Measurements from ENCODE around the gene MAP3K2.
"Not testable (repeated sequence)": the region's sequence is repeated elsewhere in the genome, so short reads cannot be mapped to it uniquely, and the experiment has no call there.

MAP3K2 gene

DNA sequence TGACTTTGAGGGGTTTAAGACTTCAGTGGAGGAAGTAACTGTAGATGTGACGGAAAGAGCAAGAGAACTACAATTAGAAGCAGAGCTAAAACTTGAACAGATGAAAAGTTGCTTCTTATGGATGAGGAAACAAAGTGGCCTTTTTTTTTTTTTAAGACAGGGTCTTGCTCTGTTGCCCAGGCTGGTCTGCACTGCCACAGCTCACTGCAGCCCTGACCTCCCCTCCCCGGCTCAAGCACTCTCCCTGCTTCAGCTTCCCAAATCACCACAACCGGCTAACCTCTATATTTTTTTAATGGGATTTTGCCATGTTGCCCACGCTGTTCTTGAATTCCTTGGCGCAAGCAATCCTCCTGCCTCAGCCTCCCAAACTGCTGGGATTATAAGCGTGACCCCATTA lies 3.2 kb downstream of the MAP3K2 start:
- no peak for DNase-seq

DNA sequence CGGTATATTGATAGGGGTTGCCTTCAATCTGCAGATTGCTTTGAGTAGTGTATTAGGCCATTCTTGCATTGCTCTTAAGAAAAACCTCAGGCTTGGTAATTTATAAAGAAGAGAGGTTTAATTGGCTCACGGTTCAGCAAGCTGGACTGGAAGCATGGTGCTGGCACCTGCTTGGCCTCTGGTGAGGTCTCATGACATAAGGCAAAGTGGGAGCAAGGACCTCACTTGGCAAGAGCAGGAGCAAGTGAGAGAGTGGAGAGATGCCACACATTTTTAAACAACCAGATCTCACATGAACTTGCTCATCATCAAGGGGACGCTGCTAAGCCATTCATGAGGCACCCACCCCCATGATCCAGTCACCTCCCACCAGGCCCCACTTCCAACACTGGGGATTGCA lies 4.9 kb downstream of the MAP3K2 start:
- DNase-seq, result no peak

DNA sequence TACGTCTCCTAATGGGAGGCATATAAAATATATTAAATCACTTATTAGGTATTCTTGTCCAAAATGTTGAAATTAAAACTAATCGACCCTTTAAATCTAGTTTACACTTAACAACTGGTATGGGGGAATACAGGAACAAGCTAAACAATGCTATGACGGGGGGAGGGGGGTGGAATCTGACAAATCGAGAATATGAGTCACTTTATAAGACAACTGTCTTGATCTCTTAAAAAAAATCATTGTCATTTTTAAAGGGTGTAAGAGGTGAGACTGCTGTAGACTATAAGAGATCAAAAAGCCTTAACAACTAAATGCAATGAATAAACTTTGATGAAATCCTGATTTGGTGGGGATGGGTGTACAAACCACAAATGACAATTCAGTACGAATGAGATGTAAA lies 6.0 kb downstream of the MAP3K2 start:
- no peak for DNase-seq

DNA sequence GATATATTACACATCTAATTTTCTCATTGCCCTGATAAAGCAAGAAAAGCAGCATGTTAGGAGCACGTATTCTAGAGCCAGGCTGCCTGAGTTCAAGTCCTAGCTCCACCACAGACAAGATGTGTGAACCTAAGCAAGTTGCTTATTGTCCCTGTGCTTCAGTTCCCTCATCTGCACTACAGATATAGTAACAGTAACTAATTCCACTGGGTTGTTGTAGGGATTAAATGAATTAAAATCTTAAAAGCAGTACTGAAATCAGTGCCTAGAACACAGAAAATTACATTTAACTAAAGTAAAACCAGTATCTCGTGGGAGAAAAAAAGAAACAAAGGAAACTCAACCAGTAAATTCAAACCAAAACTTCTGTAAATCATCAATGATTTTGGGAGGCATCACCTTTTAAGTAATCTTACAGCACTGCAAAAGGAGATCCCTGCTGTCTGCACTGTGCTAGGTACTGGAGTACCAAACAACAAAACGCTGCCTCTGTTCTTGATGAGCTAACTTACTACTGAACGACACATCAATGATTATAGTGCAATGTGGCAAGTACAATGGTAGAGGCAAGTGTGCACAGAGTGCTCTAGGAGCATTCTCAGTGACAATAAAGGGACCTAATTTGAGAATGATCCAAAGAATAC lies 7.9 kb downstream of the MAP3K2 start:
- DNase-seq, result no peak

DNA sequence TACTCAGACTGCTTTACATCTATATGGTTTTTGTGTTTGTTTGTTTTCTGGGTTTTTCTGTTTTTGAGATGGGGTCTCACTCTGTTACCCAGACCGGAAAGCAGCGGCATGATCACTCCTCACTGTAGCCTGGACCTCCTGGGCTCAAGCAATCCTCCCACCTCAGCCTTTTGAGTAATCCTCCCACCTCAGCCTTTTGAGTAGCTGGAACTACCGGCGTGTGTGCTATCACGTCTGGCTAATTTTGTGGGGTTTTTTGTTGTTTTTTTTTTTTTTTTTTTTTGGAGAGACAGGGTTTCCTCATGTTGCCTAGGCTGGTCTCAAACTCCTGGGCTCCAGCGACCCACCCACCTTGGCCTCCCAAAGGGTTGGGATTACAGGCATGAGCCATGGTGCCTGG lies 9.1 kb downstream of the MAP3K2 start:
- DNase-seq, result no peak

DNA sequence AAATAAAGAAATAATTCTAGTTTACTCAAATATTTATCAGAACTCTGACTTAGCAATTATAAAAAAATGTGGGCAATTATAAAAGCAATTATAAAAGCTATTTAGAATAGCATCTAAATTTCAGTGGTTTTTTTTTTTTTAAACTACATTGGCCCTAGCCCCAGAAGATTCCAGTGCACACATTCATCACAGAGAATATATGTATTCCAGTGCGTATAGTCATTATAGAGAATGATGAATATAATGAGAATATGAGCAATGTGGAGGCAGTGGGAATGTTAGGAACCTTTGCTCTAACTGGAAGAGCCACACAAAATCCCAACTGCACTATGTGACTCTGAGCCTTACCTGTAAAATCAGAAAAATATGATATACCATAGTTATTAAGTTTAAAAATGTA lies 10.5 kb downstream of the MAP3K2 start:
- no peak for DNase-seq

DNA sequence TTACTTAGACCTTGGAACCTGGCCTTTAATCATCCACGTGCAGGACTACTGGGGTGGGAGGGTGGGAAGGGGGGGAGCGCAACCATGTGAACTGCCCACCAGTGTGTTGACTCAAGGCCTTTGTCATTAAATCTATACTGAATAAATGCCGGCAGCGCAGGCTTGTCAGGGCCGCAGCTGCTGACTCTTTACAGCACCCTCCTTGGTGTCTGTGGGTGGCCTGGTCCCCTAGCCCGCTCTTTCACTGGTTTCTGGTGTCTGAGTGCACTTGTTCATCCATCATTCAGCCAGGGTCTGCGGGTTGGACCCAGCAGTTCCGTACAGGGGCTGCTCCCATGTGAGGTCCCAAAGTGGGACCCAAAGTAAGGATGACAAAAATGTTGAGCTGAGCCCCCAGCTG lies 11.5 kb downstream of the MAP3K2 start:
- DNase-seq, result no peak

DNA sequence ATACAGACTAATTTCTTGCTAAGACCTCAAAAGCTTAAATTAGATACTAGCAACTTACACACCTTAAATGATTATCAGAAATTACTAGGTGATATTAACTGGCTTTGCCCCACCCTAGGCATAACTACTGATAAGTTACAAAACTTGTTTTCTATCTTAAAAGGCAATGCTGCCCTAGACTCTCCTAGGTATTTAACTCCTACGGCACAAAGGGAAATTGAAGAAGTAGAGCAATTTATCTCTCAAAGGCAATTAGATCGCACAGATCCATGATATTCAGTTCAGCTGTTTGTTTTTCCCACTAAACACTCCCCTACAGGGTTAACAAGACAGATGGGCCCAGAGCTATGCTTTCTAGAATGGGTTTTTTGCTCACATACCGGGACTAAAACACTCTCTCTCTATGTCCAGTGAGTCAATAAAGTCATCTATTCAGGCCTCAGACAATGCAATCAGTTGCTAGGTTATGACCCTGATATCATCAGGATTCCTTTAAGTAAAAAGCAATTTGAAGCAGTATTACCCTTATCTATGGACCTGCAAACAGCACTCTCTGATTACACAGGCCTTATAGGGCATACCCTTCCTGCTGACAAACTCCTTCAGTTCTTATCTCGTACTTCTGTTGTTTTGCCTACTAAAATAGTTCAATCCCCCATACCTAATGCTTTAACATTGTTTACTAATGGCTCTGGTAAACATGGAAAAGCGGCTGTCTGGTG lies 14.3 kb downstream of the MAP3K2 start:
- DNase-seq, result no peak

DNA sequence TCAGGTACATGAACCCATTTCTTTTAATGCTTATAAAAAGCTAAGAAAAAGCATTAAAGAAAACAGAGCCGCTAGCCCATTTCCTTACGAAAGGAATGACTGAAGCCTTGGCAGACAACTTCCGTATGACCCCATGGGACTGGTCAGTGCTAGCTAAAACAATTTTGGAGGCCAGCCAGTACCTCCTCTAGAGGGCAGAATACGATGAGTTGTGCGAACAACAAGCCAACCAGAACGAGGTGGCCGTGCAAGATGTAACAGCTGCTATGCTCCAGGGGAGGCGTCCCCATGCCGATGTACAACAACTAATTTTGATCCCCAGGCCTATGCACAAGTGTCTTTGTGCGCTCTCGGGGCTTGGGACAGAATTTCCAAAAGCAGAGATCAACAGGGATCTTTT lies 16.7 kb downstream of the MAP3K2 start:
- no peak for DNase-seq

DNA sequence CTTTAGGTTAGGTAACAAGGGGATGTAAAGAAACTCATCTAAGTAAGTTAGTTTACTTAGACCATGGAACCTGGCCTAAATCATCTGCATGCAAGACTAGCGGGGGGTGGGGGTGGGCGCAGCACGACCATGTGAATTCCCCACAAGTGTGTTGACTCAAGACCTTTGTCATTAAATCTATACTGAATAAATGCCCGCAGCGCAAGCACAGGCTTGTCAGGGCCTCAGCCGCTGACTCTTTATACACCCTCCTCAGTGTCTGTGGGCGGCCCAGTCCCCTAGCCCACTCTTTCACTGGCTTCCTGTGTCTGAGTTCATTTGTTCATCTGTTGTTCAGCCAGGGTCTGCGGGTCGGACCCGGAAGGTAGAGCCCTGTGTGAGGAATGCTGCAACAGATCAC lies 17.8 kb downstream of the MAP3K2 start:
- DNase-seq, result no peak

DNA sequence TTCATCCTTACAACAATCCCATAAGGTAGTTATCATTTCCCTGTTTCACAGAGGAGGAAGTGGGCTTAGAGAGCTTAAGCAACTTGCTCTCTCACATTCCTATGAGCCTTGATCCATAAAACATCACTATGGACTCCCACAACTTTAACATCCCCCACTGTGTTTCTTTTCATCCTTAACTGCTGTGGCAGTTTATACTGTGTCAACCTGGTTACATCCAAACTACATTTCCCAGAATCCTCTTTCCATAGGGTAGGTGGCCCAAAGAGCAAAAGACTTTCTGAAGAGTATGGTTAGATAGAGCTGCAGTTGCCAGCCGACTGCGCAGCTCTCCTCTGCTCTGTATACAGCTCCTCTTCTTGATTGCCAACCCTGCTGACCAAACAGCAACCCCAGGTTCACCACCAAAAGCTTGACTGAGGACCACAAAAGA lies 22.5 kb downstream of the MAP3K2 start:
- DNase-seq, result no peak

DNA sequence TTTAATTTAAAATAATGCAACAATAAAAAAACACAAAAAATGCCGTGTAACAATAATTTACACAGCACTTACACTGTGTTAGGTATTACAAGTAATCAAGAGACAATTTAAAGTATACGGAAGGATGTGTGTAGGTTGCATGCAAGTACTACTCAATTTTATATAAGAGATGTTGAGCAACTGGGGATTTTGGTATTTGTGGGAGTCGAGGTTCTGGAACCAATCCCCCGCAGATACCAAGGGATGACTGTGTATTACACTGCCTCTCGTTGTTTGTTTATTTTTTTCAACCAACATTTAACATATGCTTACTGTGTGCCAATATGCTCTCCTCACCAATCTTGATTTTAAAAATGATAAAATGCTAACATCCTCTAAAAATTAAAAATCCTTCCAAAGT lies 24.8 kb downstream of the MAP3K2 start:
- no peak for DNase-seq

DNA sequence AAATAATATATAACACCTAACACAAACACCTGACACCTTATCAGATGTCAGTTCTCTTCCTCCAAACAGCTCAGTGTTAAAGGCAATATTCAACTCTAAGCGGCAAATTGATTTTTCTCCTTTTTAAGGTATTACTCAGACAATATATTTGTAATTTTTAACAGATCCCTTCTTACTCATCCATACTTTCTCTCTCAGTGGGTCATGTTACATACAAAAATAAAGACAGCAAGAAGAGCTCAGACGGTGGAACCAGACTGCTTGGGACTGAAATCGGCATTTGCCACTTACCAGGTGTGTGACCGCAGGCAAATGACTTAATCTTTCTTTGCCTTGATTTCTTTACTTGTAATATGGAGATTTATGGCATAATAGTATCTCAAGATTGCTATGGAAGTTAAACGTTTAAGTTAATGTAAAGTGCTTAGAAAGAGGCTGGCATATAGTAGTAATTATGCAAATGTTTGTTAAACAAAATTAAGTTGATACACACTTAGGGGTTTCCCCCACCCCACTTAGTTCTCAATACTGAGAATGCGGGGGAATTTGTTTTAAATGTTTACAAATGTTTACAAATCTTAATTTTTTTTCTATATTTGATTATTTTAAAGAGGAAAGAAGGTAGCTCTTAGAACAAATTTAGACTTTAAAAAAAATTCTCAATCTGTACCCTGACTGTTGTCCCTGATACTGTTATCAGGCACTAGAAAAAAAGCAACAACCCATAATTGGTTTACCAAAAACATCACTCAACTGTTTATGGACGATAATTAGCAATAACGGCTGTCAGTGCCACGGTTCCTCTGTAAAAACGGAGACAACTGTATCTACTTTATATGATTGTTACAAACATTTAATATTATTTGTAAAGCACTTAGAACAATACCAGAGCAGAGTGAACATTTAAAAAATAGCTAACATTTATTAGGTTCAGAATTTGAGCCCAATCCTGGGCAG lies 25.6 kb downstream of the MAP3K2 start:
- DNase-seq, result no peak

DNA sequence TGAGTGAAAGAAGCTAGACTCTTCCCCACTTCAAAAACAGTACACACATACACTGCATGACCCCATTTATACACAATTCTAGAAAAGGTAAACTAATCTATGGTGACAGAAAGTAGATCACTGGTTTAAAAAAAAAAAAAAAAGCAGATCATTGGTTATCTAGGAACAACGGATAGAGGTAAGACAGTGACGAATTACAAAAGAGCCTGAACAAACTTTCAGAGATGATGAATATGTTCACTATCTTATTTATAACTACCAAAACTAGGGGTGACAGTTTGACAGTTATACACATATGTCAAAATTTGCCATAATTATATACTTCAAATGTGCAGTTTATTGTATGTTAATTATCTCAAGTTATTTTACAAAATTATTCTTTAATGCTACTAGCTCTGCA lies 27.5 kb downstream of the MAP3K2 start:
- DNase-seq, result no peak

DNA sequence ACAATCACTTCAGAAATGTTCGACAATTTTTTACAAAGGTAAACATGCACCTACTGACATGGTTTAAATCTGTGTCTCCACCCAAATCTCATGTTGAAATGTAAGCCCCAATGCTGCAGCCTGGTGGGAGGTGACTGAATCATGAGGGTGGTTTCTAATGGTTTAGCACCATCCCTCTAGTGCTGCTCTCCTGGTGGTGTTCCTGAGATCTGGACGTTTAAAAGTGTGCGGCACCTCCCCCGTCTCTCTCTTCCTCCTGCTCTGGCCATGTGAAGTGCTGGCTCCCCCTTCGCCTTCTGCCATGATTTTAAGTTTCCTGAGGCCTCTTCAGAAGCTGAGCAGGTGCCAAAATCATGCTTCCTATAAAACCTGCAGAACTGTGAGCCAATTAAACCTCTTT lies 28.3 kb downstream of the MAP3K2 start:
- DNase-seq, result no peak

DNA sequence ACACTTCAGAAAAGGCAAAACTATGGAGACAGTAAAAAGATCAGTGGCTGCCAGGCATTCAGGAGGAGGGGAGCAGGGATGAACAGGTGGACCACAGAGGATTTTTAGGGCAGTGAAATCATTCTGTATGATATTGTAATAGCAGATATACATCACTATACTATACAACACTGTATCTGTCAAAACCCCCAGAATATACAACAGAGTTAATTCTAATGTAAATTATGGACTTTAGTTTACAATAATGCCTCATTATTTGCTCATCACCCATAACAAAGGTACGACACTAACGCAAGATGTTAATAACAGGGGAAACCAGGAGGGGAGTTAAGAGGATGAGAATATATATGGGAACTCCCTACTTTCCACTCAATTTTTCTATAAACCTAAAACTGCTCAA lies 28.8 kb downstream of the MAP3K2 start:
- DNase-seq, result no peak

DNA sequence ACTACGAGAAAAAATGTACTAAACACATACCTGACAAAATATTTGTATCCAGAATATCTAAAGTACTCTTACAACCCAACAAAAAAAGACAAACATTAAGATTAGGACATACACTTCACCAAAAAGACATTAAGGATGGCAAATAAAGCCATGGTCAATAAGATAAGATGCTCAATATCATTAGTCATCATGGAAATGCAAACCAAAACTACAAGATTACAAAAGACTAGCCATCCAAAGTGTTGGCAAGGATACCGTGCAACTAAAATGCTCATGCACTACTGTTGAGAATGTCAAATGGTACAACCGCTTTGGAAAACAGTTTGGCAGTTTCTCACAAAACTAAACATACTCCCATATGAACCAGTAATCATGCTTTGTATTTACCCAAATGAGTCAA lies 29.7 kb downstream of the MAP3K2 start:
- no peak for DNase-seq

DNA sequence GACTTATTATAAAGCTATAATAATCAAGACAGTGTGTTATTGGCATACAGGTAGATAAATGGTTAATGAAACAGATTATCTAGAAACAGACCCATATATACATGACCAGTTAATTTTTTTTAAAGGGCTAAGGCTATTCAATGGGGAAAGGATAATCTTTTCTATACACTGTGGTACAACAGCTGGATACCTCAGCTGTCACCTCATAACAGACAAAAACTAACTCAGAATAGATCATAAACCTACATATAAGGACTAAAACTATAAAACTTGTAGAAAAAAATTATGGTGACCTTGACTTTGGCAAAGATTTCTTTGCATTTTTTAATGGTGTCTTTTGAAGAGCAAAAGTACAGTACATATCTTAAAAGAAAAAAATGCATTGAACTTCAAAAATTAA lies 30.2 kb downstream of the MAP3K2 start:
- DNase-seq, result no peak

DNA sequence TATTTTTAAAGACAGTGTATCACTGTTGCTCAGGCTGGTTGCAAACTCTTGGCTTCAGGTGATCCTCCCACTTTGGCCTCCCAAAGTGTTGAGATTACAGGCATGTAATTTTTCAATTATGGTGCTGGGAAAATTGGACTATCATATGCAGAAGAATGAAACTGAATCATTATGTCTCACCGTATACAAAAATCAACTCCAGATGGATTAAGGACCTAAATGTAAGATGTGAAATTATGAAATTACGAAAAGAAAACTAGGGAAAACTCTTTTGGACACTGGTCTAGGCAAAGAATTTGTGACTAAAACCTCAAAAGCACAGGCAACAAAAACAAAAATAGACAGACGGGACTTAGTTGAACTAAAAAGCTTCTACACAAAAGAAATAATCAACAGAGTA lies 31.2 kb downstream of the MAP3K2 start:
- no peak for DNase-seq

DNA sequence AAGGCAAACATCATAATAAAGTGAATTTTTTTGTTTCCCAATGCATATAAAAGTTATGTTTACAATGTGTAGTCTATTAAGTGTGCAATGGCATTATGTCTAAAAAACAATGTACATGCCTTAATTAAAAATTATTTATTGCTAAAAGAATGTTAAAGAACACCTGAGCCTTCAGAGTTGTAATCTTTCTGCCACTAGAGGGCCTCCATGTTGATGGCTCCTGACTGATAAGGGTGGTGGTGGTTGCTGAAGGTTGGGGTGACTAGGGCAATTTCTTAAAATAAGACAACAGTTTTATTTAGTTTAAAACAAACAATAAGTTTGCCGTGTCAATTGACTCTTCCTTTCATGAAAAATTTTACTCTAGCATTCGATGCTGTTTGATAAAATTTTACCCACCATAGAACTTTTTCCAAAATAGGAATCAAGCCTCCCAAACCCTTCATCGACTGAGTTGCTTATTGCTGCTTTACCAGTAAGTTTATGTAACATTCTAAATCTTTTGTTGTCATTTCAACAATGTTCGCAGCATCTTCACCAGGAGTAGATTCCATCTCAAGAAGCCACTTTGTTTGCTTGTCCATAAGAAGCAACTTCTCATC lies 32.3 kb downstream of the MAP3K2 start:
- DNase-seq, result no peak

DNA sequence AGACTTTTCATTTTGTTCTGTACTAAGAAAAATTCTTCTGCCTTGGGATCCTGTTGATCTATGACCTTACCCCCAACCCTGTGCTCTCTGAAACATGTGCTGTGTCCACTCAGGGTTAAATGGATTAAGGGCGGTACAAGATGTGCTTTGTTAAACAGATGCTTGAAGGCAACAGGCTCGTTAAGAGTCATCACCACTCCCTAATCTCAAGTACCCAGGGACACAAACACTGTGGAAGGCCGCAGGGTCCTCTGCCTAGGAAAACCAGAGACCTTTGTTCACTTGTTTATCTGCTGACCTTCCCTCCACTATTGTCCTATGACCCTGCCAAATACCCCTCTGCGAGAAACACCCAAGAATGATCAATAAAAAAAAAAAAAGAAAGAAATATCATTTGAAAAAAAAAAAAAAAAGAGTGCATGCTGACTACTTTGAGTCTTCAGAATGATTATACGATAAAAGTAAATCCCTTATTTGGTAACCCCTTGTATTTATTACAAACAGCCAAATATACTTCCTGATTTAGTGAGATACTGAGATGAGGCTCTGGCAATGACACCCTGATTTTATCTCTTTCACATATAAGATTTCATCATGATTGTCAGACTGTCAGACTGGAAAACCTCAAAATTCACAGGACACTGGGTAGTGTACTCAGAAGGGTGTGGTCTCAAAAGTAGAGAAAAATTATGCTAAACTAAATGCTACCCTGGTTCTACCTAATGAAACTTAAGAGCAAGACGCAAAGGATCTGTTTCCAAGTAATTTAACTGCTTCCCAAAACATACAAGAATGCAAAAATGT lies 33.7 kb downstream of the MAP3K2 start:
- DNase-seq, result not testable (repeated sequence)
